RWPE2 (cell line): ENCODE data around the gene CFAP53.

ENCODE experiments used
- ATAC-seq: fragments of 200-7000 bp; cut with Tn5 transposase; 3 replicates; pipeline ENCODE4 v1.9.1; 2021; ENCODE audit warnings: low read depth
- DNase-seq: peaks from one replicate; pipeline ENCODE4 v3.0.0-alpha.2; 2020; ENCODE audit warnings: low spot score
- H3K27ac ChIP-seq: fragments of 450-650 bp; 2 replicates; pipeline ENCODE4 v1.5.1; 2017; ENCODE audit warnings: mild to moderate bottlenecking; ENCODE audit not compliant: poor library complexity, severe bottlenecking
- H3K27me3 ChIP-seq: fragments of 250-450 bp; sonication (Bioruptor Pico); 2 replicates; pipeline ENCODE4 v1.5.1; 2021; ENCODE audit warnings: mild to moderate bottlenecking, moderate library complexity; ENCODE audit not compliant: insufficient read depth, poor library complexity, severe bottlenecking
- H3K36me3 ChIP-seq: fragments of 250-450 bp; sonication (Bioruptor Pico); 2 replicates; pipeline ENCODE4 v1.5.1; 2020; ENCODE audit warnings: low read depth, mild to moderate bottlenecking, moderate library complexity
- H3K4me1 ChIP-seq: fragments of 250-450 bp; sonication (Bioruptor Pico); 2 replicates; pipeline ENCODE4 v1.5.1; 2021; ENCODE audit warnings: mild to moderate bottlenecking, moderate library complexity; ENCODE audit not compliant: insufficient read depth, poor library complexity, severe bottlenecking
- H3K4me3 ChIP-seq: fragments of 250-450 bp; sonication (Bioruptor Pico); 2 replicates; pipeline ENCODE4 v1.5.1; 2021; ENCODE audit warnings: mild to moderate bottlenecking, moderate library complexity; ENCODE audit not compliant: severe bottlenecking
- H3K9me3 ChIP-seq: fragments of 250-450 bp; sonication (Bioruptor Pico); 2 replicates; pipeline ENCODE4 v1.5.1; 2021; ENCODE audit warnings: mild to moderate bottlenecking, moderate library complexity; ENCODE audit not compliant: severe bottlenecking
- CTCF ChIP-seq: fragments of 450-650 bp; IDR thresholded peaks from one replicate; pipeline ENCODE4 v1.5.1; 2017; ENCODE audit warnings: mild to moderate bottlenecking, moderate library complexity; ENCODE audit not compliant: poor library complexity, severe bottlenecking

CFAP53 gene

GRCh38 chr18:50266248-50266704 is at the start of gene CFAP53:
Gene CFAP53 (minus strand): TSS chr18:50266495. CDS start chr18:50266404, 91 bp downstream.
- Histone ChIP-seq H3K4me3 (peak within 1 kb of the TSS; percentile 55), H3K27me3 (no peaks in the 10 kb centered on the region), H3K4me1 (no peaks in the 10 kb centered on the region), H3K9me3 (no peaks in the 10 kb centered on the region), H3K36me3 (peaks cover 26% of the 10 kb centered on the region), H3K27ac (peak within 1 kb of the TSS; percentile 2)
- no peak for TF ChIP-seq CTCF
- ATAC-seq, result peak; percentile 98
- peak; percentile 84 for DNase-seq

GRCh38 chr18:50315100-50315871 is 49.0 kb upstream of the CFAP53 start:
- DNase-seq (no peak), ATAC-seq (no peak)
- Histone ChIP-seq H3K4me1 (no peaks in the 10 kb centered on the region), H3K27ac (no peak overlapping the region), H3K27me3 (no peaks in the 10 kb centered on the region), H3K4me3 (no peak overlapping the region), H3K9me3 (no peaks in the 10 kb centered on the region), H3K36me3 (no peaks in the 10 kb centered on the region)
- TF ChIP-seq CTCF, result no peak

- H3K27ac ChIP-seq, result no peak overlapping the region
- no peak for TF ChIP-seq CTCF
- H3K9me3 ChIP-seq, result no peaks in the 10 kb centered on the region
- no peaks in the 10 kb centered on the region for H3K36me3 ChIP-seq
- no peak overlapping the region for H3K4me3 ChIP-seq
- no peak for DNase-seq
- no peaks in the 10 kb centered on the region for H3K27me3 ChIP-seq
- H3K4me1 ChIP-seq, result peaks cover 3% of the 10 kb centered on the region
- no peak for ATAC-seq
Observed at GRCh38 chr18:50313873-50314460, 47.7 kb upstream of the CFAP53 start.

- Histone ChIP-seq H3K4me1 (peaks cover 11% of the 10 kb centered on the region), H3K9me3 (no peaks in the 10 kb centered on the region), H3K4me3 (no peak overlapping the region), H3K27me3 (no peaks in the 10 kb centered on the region), H3K27ac (no peak overlapping the region), H3K36me3 (no peaks in the 10 kb centered on the region)
- DNase-seq, result no peak
- TF ChIP-seq CTCF, result no peak
- no peak for ATAC-seq
Observed at GRCh38 chr18:50313031-50313607, 46.8 kb upstream of the CFAP53 start.
